Chondrocyte (in vitro differentiated cells): ENCODE measurements around the gene TBX21. TPM values are rescaled to one million over a fixed set of nuclear protein-coding genes. Genes with fewer than 3 reads are reported as not detected.
A peak's percentile ranks its signal among the peaks of the same experiment; 100 is the strongest.

Experiments used
- DNase-seq: peaks from one replicate; pipeline ENCODE4 v3.0.0; 2021; ENCODE audit warnings: mixed read lengths, low spot score
- H3K27ac Mint-ChIP-seq: one replicate; pipeline ENCODE4 v1.8.0; 2021; ENCODE audit warnings: mild to moderate bottlenecking, moderate library complexity, mixed read lengths; ENCODE audit not compliant: unreplicated experiment
- H3K27me3 Mint-ChIP-seq: 2 replicates; pipeline ENCODE4 v1.8.0; 2021; ENCODE audit warnings: low read depth, mixed read lengths
- H3K36me3 Mint-ChIP-seq: 2 replicates; pipeline ENCODE4 v1.8.0; 2021; ENCODE audit warnings: low read depth, mixed read lengths
- H3K4me1 Mint-ChIP-seq: 2 replicates; pipeline ENCODE4 v1.8.0; 2021; ENCODE audit warnings: low read depth, mild to moderate bottlenecking, mixed read lengths
- H3K4me3 Mint-ChIP-seq: one replicate; pipeline ENCODE4 v1.8.0; 2021; ENCODE audit warnings: mild to moderate bottlenecking, moderate library complexity, mixed read lengths; ENCODE audit not compliant: unreplicated experiment
- H3K9me3 Mint-ChIP-seq: 2 replicates; pipeline ENCODE4 v1.8.0; 2021; ENCODE audit warnings: low read depth, mixed read lengths
- CTCF ChIP-seq: fragments of 200-600 bp; sonication (generic); IDR thresholded peaks from 2 replicates; pipeline ENCODE4 v1.5.0; 2021; ENCODE audit warnings: antibody characterized with exemption, mild to moderate bottlenecking, moderate library complexity
- total RNA-seq: library from RNA; stranded (reverse); gene quantifications from 3 replicates; pipeline ENCODE4 v1.2.1, GENCODE V29; 2021

The TBX21 gene
- total RNA-seq, 1 donor from 2014 or later = not detected

DNA sequence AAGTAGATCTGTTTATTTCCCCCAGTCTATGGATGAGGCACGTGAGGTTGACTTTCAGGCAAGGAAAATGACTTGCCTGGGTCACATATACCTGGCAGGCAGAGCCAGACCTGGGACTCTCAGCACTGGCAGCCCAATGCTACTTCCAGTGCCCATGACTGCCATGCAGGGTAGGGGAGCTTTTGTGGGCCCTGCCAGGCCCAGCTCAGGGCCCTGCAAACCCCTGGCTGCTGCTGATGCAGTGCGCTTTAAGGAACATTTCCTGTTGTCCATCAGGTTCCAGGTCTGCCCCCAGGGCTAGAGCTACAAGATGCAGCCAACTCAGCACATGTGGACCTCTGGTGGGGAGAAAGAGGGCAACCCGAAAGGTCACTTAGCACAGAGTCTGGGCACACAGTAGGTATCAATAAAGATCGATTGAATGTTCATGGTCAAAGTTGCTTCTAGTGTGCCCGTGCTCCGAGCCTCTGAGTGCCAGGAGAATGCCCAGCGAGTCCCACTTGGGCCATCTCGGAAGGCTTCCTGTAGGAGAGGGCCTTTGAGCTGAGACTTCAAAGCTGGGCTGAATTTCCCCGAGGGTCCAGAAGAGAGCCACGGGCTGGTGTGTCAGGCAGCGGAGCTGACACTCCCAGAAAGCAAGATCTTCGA, 513 bp upstream of the TBX21 start:
- no peaks in the 10 kb centered on the region for H3K9me3 Mint-ChIP-seq
- H3K27me3 Mint-ChIP-seq = peaks cover 61% of the 10 kb centered on the region
- peaks cover 3% of the 10 kb centered on the region for H3K4me1 Mint-ChIP-seq
- no peak overlapping the region for H3K27ac Mint-ChIP-seq
- TF ChIP-seq CTCF = no peak
- H3K36me3 Mint-ChIP-seq = no peaks in the 10 kb centered on the region
- peak overlapping the region; percentile 55 for H3K4me3 Mint-ChIP-seq
- DNase-seq = no peak

DNA sequence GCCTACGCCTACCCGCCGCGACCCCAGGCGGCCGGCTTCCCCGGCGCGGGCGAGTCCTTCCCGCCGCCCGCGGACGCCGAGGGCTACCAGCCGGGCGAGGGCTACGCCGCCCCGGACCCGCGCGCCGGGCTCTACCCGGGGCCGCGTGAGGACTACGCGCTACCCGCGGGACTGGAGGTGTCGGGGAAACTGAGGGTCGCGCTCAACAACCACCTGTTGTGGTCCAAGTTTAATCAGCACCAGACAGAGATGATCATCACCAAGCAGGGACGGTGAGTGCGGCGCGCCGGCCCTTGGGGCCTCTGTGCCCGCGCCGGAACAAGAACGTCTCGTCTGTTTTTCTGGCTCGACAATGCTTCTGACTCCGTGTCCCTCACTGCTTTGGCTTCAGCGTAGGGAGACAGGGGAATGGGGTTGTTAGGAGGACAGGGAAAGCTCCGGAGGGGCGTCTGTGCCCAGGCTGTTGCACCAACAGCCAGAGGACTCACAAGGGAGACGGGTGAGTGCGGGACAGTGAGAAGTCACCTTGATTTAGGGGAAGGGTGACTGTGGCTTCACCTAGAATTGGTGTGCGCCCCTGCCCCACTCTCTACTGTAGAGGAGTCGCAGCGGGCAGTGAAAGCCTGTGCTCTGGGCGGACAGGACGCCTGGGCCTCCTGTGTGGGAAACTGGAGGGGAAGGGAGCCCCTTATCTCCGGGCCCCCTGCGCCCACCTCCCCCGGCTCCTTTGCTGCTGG, 806 bp downstream of the TBX21 start:
- H3K27me3 Mint-ChIP-seq = peaks cover 55% of the 10 kb centered on the region
- no peak overlapping the region for H3K27ac Mint-ChIP-seq
- no peak for TF ChIP-seq CTCF
- peak; percentile 66 for DNase-seq
- no peaks in the 10 kb centered on the region for H3K36me3 Mint-ChIP-seq
- no peaks in the 10 kb centered on the region for H3K9me3 Mint-ChIP-seq
- H3K4me1 Mint-ChIP-seq = peaks cover 3% of the 10 kb centered on the region
- peak overlapping the region; percentile 57 for H3K4me3 Mint-ChIP-seq

GRCh38 chr17:47735139-47735464, 2.1 kb downstream of the TBX21 start:
- H3K36me3 Mint-ChIP-seq = no peaks in the 10 kb centered on the region
- H3K27ac Mint-ChIP-seq = no peak overlapping the region
- H3K9me3 Mint-ChIP-seq = no peaks in the 10 kb centered on the region
- no peak for DNase-seq
- no peak for TF ChIP-seq CTCF
- peaks cover 3% of the 10 kb centered on the region for H3K4me1 Mint-ChIP-seq
- no peak overlapping the region for H3K4me3 Mint-ChIP-seq
- peaks cover 48% of the 10 kb centered on the region for H3K27me3 Mint-ChIP-seq

GRCh38 chr17:47735536-47736011, 2.5 kb downstream of the TBX21 start:
- peaks cover 3% of the 10 kb centered on the region for H3K4me1 Mint-ChIP-seq
- TF ChIP-seq CTCF = no peak
- no peak overlapping the region for H3K4me3 Mint-ChIP-seq
- DNase-seq = peak; percentile 38
- no peaks in the 10 kb centered on the region for H3K36me3 Mint-ChIP-seq
- H3K9me3 Mint-ChIP-seq = no peaks in the 10 kb centered on the region
- no peak overlapping the region for H3K27ac Mint-ChIP-seq
- H3K27me3 Mint-ChIP-seq = peaks cover 44% of the 10 kb centered on the region

- H3K9me3 Mint-ChIP-seq = no peaks in the 10 kb centered on the region
- no peaks in the 10 kb centered on the region for H3K36me3 Mint-ChIP-seq
- peaks cover 3% of the 10 kb centered on the region for H3K4me1 Mint-ChIP-seq
- no peak overlapping the region for H3K27ac Mint-ChIP-seq
- H3K4me3 Mint-ChIP-seq = no peak overlapping the region
- TF ChIP-seq CTCF = no peak
- DNase-seq = peak; percentile 35
- H3K27me3 Mint-ChIP-seq = peaks cover 45% of the 10 kb centered on the region
Observed at GRCh38 chr17:47736501-47737495, 3.8 kb downstream of the TBX21 start.
